HepG2 (cell line): ENCODE measurements around the gene C22orf31. TPM values are rescaled to one million over a fixed set of nuclear protein-coding genes. Genes with fewer than 3 reads are reported as not detected.
A peak's percentile ranks its signal among the peaks of the same experiment; 100 is the strongest.

Source experiments
- ATAC-seq: fragments of 200-7000 bp; cut with Tn5 transposase; 3 replicates; pipeline ENCODE4 v1.9.1; 2020; ENCODE audit warnings: mild to moderate bottlenecking, moderate library complexity
- BruUV-seq: library from RNA; stranded (reverse); fragments of 400-500 nt; replicated peaks from 2 replicates; lab custom pipeline; 2021; lab: Mats Ljungman, UMichigan
- CTCF ChIA-PET: fragments of 300-600 bp; formaldehyde crosslinking; extraction: SDS; loops from one replicate; lab custom pipeline; 2021; ENCODE audit warnings: low total read pairs, inconsistent platforms, low intra/inter-chr PET ratio; lab: Yijun Ruan, JAX
- POLR2A ChIA-PET: fragments of 350-600 bp; sonication (Branson Sonifier 250); formaldehyde crosslinking; loops from one replicate; lab custom pipeline; 2020; ENCODE audit warnings: antibody characterized with exemption, inconsistent platforms; lab: Yijun Ruan, JAX
- DNase-seq: peaks from one replicate; pipeline ENCODE4 v3.0.0-alpha.2; 2015; ENCODE audit warnings: low spot score
- FAIRE-seq: peaks from 3 replicates; lab custom pipeline; 2011; peaks lifted over from hg19 to GRCh38; lab: Jason Lieb, UNC
- H2AFZ ChIP-seq: one replicate; pipeline ENCODE4 v1.6.1; 2011; ENCODE audit warnings: low read length, inconsistent platforms
- H3K27ac ChIP-seq: fragments of 300-600 bp; 3 replicates; pipeline ENCODE4 v1.8.0; 2011; ENCODE audit warnings: mixed run types, mild to moderate bottlenecking, mixed read lengths, low read length, inconsistent platforms; ENCODE audit not compliant: insufficient read depth; ENCODE audit errors: extremely low read length
- H3K27me3 ChIP-seq, 2 experiments: fragments of 200-600 bp in 1 of 2; 2 replicates in 1 of 2; 3 replicates in 1 of 2; pipeline versions ENCODE4 v1.6.0 to v1.8.0; 2011; ENCODE audit warnings: low read length in 2 of 2, mild to moderate bottlenecking in 2 of 2, moderate library complexity in 2 of 2, inconsistent platforms in 1 of 2; ENCODE audit not compliant: insufficient read depth in 2 of 2, control insufficient read depth in 1 of 2
- H3K36me3 ChIP-seq, 2 experiments: fragments of 200-600 bp in 1 of 2; replicated peaks in 1 of 2; 2 replicates in 1 of 2; 3 replicates in 1 of 2; pipeline versions ENCODE4 v1.5.1 to v1.8.0; 2011; ENCODE audit warnings: low read length in 2 of 2, inconsistent platforms in 1 of 2; ENCODE audit not compliant: insufficient read depth in 2 of 2, control insufficient read depth in 1 of 2
- H3K4me1 ChIP-seq: 2 replicates; pipeline ENCODE4 v1.5.1; 2012; ENCODE audit warnings: low read length, inconsistent platforms; ENCODE audit not compliant: insufficient read depth
- H3K4me2 ChIP-seq: 2 replicates; pipeline ENCODE4 v1.6.0; 2011; ENCODE audit warnings: low read depth, low read length, inconsistent platforms
- H3K4me3 ChIP-seq, 3 experiments: fragments of 200-600 bp in 1 of 3; sonication (generic), shearing (Covaris generic) in 1 of 3; replicated peaks in 1 of 3; 2 replicates each; pipeline ENCODE4 v1.5.1; 2011 to 2016; ENCODE audit warnings: low read length in 3 of 3, inconsistent platforms in 2 of 3, low read depth in 2 of 3, mild to moderate bottlenecking in 2 of 3, control low read depth in 1 of 3, mixed read lengths in 1 of 3; ENCODE audit not compliant: insufficient read depth in 1 of 3
- H3K79me2 ChIP-seq: one replicate; pipeline ENCODE4 v1.6.1; 2011; ENCODE audit warnings: low read length, inconsistent platforms; ENCODE audit not compliant: insufficient read depth
- H3K9ac ChIP-seq: 2 replicates; pipeline ENCODE4 v1.6.0; 2011; ENCODE audit warnings: mild to moderate bottlenecking, low read depth, low read length, inconsistent platforms; ENCODE audit not compliant: insufficient read depth
- H3K9me3 ChIP-seq: 2 replicates; pipeline ENCODE4 v1.5.1; 2012; ENCODE audit warnings: mild to moderate bottlenecking, low read length
- H4K20me1 ChIP-seq: 2 replicates; pipeline ENCODE4 v1.6.0; 2011; ENCODE audit warnings: inconsistent platforms, mild to moderate bottlenecking, low read length, moderate library complexity; ENCODE audit not compliant: insufficient read depth
- ADNP ChIP-seq: sonication (generic); formaldehyde crosslinking; IDR thresholded peaks from 2 replicates; pipeline ENCODE4 v1.4.0; 2020; ENCODE audit warnings: missing genetic modification reagents
- ARNT2 ChIP-seq: sonication (generic); formaldehyde crosslinking; IDR thresholded peaks from 2 replicates; pipeline ENCODE4 v1.8.0; 2022; ENCODE audit warnings: mild to moderate bottlenecking, low read depth, missing genetic modification reagents, moderate library complexity
- ERF ChIP-seq: IDR thresholded peaks from 2 replicates; pipeline ENCODE4 v1.6.1; 2018; ENCODE audit warnings: missing biosample characterization, missing genetic modification reagents
- PAX8 ChIP-seq: sonication (generic); formaldehyde crosslinking; IDR thresholded peaks from 2 replicates; pipeline ENCODE4 v1.8.0; 2022; ENCODE audit warnings: mild to moderate bottlenecking, missing genetic modification reagents, borderline replicate concordance
- PRDM10 ChIP-seq: sonication (generic); formaldehyde crosslinking; IDR thresholded peaks from 2 replicates; pipeline ENCODE4 v1.4.0; 2020; ENCODE audit warnings: low read depth, missing genetic modification reagents
- ZBTB20 ChIP-seq: sonication (generic); formaldehyde crosslinking; IDR thresholded peaks from 2 replicates; pipeline ENCODE4 v1.8.1; 2023; ENCODE audit warnings: missing genetic modification reagents, low read depth, mild to moderate bottlenecking, borderline replicate concordance
- ZBTB33 ChIP-seq: sonication (generic); formaldehyde crosslinking; IDR thresholded peaks from 2 replicates; pipeline ENCODE4 v1.4.0; 2020; ENCODE audit warnings: missing genetic modification reagents
- ZNF543 ChIP-seq: sonication (generic); formaldehyde crosslinking; IDR thresholded peaks from 2 replicates; pipeline ENCODE4 v1.4.0; 2020; ENCODE audit warnings: mild to moderate bottlenecking, missing genetic modification reagents
- ZNF605 ChIP-seq: sonication (generic); formaldehyde crosslinking; IDR thresholded peaks from 2 replicates; pipeline ENCODE4 v1.8.0; 2022; ENCODE audit warnings: mild to moderate bottlenecking, missing genetic modification reagents
- WGBS: methylation state at CpG from one replicate; pipeline ENCODE4 v1.1.6; 2017; ENCODE audit warnings: low lambda C conversion rate; 5-methylcytosine and 5-hydroxymethylcytosine counted together
- in situ Hi-C: cut with HindIII; loops from 2 replicates; pipeline ENCODE4 v1.10.0; 2017; ENCODE audit warnings: low pct_unique_long_range_greater_than_20kb; ENCODE audit not compliant: extremely low pct_ligation_motif_present
- intact Hi-C: fragments of 100-400 bp; cut with micrococcal nuclease; formaldehyde crosslinking; loops from one replicate; pipeline ENCODE4 v1.10.0; 2022; ENCODE audit not compliant: unreplicated experiment
- polyA plus RNA-seq, 8 experiments: library from polyadenylated mRNA; depleted of rRNA in 3 of 8; stranded (reverse) in 7 of 8; unstranded in 1 of 8; fragments of >200 nt; fragmentation: Illumina TruSeq in 4 of 8; extraction: Trizol in 4 of 8; gene quantifications; 2 replicates each; pipeline versions ENCODE4 v1.2.1 to v1.2.3, GENCODE V29; 2011 to 2016; ENCODE audit warnings: low read depth in 4 of 8, missing spikeins in 1 of 8, mixed read lengths in 1 of 8; ENCODE audit not compliant: insufficient read depth in 1 of 8
- total RNA-seq, 5 experiments: library from RNA; depleted of rRNA; stranded (reverse); fragments of >200 nt; fragmentation: Illumina TruSeq; extraction: Trizol; gene quantifications; 2 replicates each; pipeline ENCODE4 v1.2.3, GENCODE V29; 2016; ENCODE audit warnings: low read depth in 1 of 5

Gene C22orf31
- total and polyA plus RNA-seq, 2 of the 13 experiments (the other 11 are each of a cell fraction or from before 2014, with no cell fraction given): not detected

- no peak for DNase-seq
- Histone ChIP-seq H3K4me2 (no peak overlapping the region), H3K4me1 (peaks cover 16% of the 10 kb centered on the region), H3K9ac (no peak overlapping the region), H3K27me3 (no peaks in the 10 kb centered on the region), H3K79me2 (no peaks in the 10 kb centered on the region), H3K36me3 (no peaks in the 10 kb centered on the region), H3K9me3 (no peaks in the 10 kb centered on the region), H3K4me3 (no peak overlapping the region), H4K20me1 (no peaks in the 10 kb centered on the region), H3K27ac (no peak overlapping the region), H2AFZ (no peak overlapping the region)
- intact Hi-C loops: no loop called here
- ChIA-PET POLR2A (no interaction called here), CTCF (no interaction called here)
- ATAC-seq: no peak
- TF ChIP-seq ZBTB33 (CRISPR knock-in tag) (peak; percentile 59; the same call in 1 of the 2 replicates), ERF (CRISPR knock-in tag) (no peak)
- 96% methylated on average over 5 of the region's 5 CpGs for WGBS
- in situ Hi-C loops: no loop called here
- FAIRE-seq: no peak
- BruUV-seq: no TSS peak
Observed at GRCh38 chr22:29108137-29108536, 46.5 kb upstream of the C22orf31 start.

- ChIA-PET CTCF (no interaction called here), POLR2A (no interaction called here)
- H3K27ac ChIP-seq: no peak overlapping the region
- no peaks in the 10 kb centered on the region for H4K20me1 ChIP-seq
- H3K4me3 ChIP-seq: no peak overlapping the region
- H3K4me2 ChIP-seq: no peak overlapping the region
- FAIRE-seq (no peak), DNase-seq (no peak), ATAC-seq (no peak)
- no peak overlapping the region for H2AFZ ChIP-seq
- in situ Hi-C loops (no loop called here), intact Hi-C loops (no loop called here)
- H3K9ac ChIP-seq: no peak overlapping the region
- no TSS peak for BruUV-seq
- H3K4me1 ChIP-seq: peaks cover 12% of the 10 kb centered on the region
- no peaks in the 10 kb centered on the region for H3K36me3 ChIP-seq
- H3K9me3 ChIP-seq: no peaks in the 10 kb centered on the region
- TF ChIP-seq ARNT2: no peak
- no peak for TF ChIP-seq ADNP (CRISPR knock-in tag)
- no peak for TF ChIP-seq ZNF543 (CRISPR knock-in tag)
- no peak for TF ChIP-seq PAX8 (CRISPR knock-in tag)
- TF ChIP-seq ZNF605 (CRISPR knock-in tag): no peak
- no peak for TF ChIP-seq ZBTB20
- TF ChIP-seq PRDM10 (CRISPR knock-in tag): no peak
- no peaks in the 10 kb centered on the region for H3K79me2 ChIP-seq
- 97% methylated on average over 3 of the region's 4 CpGs for WGBS
- no peaks in the 10 kb centered on the region for H3K27me3 ChIP-seq
Observed at GRCh38 chr22:29106839-29107238, 45.2 kb upstream of the C22orf31 start.
